WTC11 (cell line): ENCODE results near the gene CLDN25.

ENCODE experiments used
- CTCF ChIP-seq: fragments of 200-600 bp; IDR thresholded peaks from 2 replicates; pipeline ENCODE4 v1.8.0; 2022; ENCODE audit warnings: antibody characterized with exemption
- MAX ChIP-seq: sonication (generic); formaldehyde crosslinking; IDR thresholded peaks from 2 replicates; pipeline ENCODE4 v1.8.0; 2022; ENCODE audit warnings: mild to moderate bottlenecking, missing genetic modification reagents
- PRRX2 ChIP-seq: fragments of 250-450 bp; sonication (Bioruptor Pico); IDR thresholded peaks from 2 replicates; pipeline ENCODE4 v1.8.0; 2021; ENCODE audit warnings: mild to moderate bottlenecking

DNA sequence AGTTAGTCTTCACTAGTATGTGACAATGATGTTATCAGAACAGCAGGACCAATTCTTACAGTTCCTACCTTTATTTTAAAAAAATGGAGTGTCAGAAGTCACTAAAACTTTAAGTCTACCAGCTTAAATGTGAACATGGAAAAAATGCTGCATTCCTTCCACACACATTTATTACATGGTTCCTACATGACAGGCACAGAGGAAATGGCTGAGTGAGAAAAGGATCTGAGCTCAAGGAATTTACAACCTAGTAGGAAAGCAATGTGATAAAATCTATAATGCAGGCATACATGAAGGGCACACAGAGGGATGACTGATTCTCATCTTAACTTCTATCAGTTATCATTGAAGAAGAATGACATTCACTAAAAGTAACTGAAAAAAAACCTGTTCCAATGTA is 23.0 kb downstream of the CLDN25 start:
- TF ChIP-seq MAX (CRISPR knock-in tag), result no peak
- no peak for TF ChIP-seq CTCF
- no peak for TF ChIP-seq PRRX2 (CRISPR knock-in tag)
